Cardiac septum (tissue), 1 donor: ENCODE measurements around the gene PPP1R12C. TPM values are rescaled to one million over a fixed set of nuclear protein-coding genes. Genes with fewer than 3 reads are reported as not detected.
"Not testable (repeated sequence)": the region's sequence is repeated elsewhere in the genome, so short reads cannot be mapped to it uniquely, and the experiment has no call there.

ENCODE experiments used
- DNase-seq: peaks from one replicate; pipeline ENCODE4 v3.0.0-alpha.2; 2020; ENCODE audit warnings: low spot score
- intact Hi-C: fragments of 100-400 bp; cut with DNase I; formaldehyde crosslinking; loops from one replicate; pipeline ENCODE4 v1.14.0; 2022
- total RNA-seq: library from RNA; stranded (reverse); fragmentation: NEBNext Ultra II Directional; extraction: Animal tissue kit (Norgen Biotek cat#: 25700); gene quantifications from one replicate; pipeline ENCODE4 v1.2.1, GENCODE V29; 2021
- donor health status: DM: no; HTN: no; CAD: no.

Gene PPP1R12C
- total RNA-seq, 1 donor from 2014 or later: 215 TPM

- DNase-seq: peak; percentile 91
- intact Hi-C loops: no loop called here
These were observed 3.8 kb downstream of the PPP1R12C start for GRCh38 chr19:55113570-55114039.

DNA sequence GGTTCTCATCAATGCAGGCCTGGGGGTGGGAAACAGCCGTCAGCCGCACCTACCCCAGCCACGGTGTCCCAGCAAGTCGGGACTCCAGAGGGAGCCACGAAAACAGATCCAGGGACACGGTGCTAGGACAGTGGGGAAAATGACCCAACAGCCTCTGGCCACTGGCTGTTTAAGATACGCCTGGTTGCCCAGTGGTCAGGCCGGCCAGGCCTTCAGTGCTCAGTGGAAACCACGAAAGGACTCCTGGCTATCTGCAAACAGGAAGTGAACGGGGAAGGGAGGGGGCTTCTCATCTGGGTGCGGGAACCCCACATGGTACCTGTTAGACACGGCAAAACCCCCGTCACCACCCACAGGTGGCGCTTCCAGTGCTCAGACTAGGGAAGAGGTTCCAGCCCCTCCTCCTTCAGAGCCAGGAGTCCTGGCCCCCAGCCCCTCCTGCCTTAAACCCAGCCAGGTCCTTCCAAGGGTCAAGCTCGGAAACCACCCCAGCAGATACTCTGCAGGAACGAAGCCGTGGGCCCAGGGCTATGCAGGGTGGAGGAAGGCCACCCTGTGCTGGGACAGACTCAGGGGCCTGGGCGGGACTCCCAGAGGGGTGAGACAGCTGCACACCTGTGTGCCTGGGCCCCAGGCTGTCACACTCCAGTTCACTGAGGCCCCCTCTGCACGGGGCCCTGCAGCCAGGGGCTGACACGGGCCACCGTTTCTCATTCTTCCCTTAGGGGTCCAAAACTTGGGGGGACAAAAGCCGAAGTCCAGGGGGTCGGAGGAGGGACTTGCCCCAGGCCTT lies 4.5 kb downstream of the PPP1R12C start:
- DNase-seq: no peak
- intact Hi-C loops: no loop called here

GRCh38 chr19:55112246-55112776 lies 5.1 kb downstream of the PPP1R12C start:
- intact Hi-C loops: no loop called here
- no peak for DNase-seq

DNA sequence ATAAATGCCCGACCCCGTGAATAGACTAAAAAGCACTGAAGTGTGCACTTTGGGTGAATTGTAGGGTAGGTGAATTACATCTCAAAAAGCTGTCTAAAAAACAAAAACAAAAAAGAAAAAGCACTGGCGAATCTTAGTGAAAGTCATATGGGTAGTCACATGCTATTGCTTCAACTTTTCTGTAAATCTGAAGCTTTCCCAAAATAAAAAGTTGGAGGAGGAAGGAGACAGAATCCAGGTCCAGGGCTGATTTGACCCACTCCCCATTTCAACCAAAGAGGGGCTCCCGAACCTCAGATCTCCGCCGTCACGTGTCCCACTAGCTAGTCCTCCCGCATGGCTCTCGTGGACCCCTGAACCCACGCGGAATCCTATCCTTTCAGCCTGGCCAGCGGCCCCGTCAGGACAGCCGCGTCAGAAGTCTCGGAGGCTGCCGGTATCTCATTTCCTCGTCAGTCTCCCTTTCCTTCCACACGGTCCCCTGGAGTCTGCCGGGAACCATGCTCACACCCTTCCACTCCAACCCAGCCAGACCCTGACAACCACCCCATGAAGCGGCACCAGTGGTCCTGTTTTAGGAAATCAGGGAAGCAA lies 6.1 kb downstream of the PPP1R12C start:
- intact Hi-C loops: no loop called here
- no peak for DNase-seq

DNA sequence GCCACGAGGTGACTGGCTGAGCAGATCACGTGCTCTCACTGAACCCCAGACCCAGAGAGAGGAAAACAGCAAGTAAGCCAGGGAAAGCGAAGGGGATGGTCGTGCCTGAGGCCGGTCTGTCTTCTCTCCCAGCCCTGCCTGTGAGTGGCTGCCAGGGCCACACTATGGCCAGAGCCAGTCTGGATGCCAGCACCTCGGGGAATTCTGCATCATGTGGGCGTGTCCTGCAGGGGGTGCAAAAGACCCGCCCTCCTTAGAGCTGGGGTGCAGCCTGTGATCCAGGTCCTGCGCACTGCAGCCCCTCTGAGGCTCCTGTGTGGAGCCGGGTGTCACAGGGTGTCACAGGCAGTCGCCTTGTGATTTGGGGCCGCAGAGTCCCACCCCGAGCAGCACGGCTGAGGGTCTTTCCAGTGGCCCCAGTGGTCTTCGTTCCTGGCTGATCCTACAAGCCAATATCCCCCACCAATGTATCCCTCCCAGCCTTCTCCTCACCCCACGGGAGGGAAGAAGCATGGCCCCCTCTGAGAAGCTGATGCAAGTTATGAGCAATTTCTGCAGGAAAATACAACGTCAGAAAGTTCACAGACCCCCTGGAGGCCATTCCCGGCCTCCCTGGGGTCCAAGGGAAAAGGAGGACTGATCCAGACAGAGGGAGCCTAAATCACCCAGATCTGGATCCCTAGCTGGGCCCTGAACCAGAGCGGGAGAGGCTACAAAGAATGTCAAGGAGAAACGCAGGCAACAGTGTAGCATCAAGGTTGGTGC lies 7.7 kb downstream of the PPP1R12C start:
- intact Hi-C loops: no loop called here
- no peak for DNase-seq

DNA sequence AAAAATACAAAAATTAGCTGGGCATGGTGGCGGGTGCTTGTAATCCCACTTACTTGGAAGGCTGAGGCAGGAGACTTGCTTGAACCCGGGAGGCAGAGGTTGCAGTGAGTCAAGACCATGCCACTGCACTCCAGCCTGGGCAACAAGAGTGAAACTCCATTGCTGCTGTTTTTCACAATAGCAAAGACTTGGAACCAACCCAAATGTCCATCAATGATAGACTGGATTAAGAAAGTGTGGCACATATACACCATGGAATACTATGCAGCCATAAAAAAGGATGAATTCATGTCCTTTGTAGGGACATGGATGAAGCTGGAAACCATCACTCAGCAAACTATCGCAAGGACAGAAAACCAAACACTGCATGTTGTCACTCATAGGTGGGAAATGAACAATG lies 10.2 kb downstream of the PPP1R12C start:
- DNase-seq, intact Hi-C loops: not testable (repeated sequence)

GRCh38 chr19:55106591-55106990 lies 10.8 kb downstream of the PPP1R12C start:
- intact Hi-C loops: no loop called here
- no peak for DNase-seq

GRCh38 chr19:55105237-55105636 lies 12.2 kb downstream of the PPP1R12C start:
- intact Hi-C loops: no loop called here
- DNase-seq: no peak

DNA sequence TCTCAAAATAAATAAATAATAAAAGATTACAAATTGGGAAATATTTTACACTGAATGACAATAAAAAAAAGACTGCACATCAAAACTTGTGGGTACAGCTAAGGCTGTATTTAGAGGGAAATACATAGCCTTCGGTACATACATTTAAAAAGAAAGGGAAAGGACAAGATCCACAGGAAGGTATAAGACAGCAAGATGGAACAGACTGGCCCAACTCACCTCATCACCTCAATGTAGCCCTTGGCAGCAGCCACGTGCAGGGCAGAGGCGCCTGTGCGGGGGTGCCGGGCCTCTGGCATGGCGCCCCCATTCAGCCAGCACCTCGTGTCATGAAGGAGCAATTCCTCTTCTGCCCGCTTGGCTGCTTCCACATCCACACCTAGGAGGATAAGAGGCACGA lies 14.2 kb downstream of the PPP1R12C start:
- intact Hi-C loops: no loop called here
- DNase-seq: no peak

- no peak for DNase-seq
- intact Hi-C loops: no loop called here
These were observed 16.2 kb downstream of the PPP1R12C start for GRCh38 chr19:55101261-55101660.

- intact Hi-C loops: no loop called here
- DNase-seq: no peak
These were observed 17.6 kb downstream of the PPP1R12C start for GRCh38 chr19:55099557-55100506.

- intact Hi-C loops: no loop called here
- DNase-seq: no peak
These were observed 18.5 kb downstream of the PPP1R12C start for GRCh38 chr19:55098716-55099556.

GRCh38 chr19:55097864-55098715 lies 19.3 kb downstream of the PPP1R12C start:
- intact Hi-C loops: no loop called here
- DNase-seq: no peak

GRCh38 chr19:55096061-55096701 lies 21.3 kb downstream of the PPP1R12C start:
- intact Hi-C loops: no loop called here

DNA sequence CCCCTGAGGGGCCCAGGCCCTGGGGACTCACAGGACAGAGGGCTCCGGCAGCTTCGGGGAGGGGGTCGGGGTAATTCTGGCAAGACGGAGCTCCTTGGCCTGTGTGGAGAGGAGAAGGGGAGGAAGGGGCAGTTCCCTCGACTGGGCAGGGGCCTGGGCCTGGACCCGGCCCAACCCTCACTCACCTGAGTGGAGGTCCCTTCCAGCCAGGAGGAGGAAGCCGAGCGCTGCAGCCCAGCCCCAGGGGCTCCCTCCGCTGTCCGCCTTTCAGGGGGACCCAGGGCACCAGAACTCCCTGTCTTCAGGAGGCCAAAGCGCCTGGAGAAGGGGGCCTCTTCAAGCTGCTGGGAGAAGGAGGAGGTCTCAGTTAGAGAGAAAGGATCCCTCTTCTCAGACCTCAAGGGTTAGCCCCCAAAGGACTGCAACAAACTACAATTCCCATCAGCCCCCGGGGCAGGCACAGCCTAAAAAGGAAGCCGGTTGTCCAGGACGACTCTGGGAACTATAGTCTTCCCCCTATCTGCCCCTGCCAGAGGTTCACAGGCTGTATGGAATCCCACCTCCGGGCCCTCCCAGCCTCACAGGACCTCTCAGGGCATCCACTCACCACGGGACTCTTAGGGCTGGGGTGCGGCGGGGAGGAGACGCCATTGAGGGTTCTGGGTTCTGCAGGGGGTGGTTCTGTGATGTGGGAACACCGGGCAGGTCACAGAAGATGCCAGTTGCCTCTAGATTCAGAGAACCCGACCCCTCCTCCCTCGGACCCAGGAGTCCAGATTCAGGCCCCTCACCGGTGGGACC lies 22.0 kb downstream of the PPP1R12C start:
- intact Hi-C loops: no loop called here
- DNase-seq: no peak

More at GRCh38 chr19:55096061-55096701, 21.3 kb downstream of the PPP1R12C start:
- no peak for DNase-seq
